Measurements from ENCODE around the gene PPP1R37.
A peak's percentile ranks its signal among the peaks of the same experiment; 100 is the strongest.

The PPP1R37 gene

GRCh38 chr19:45138303-45138751, 45.3 kb downstream of the PPP1R37 start:
- Histone ChIP-seq H3K79me2 (ENCODE audit: insufficient read depth, low read depth) (peaks cover 50% of the 10 kb centered on the region), H2AFZ (ENCODE audit: low read depth) (peak overlapping the region; percentile 38; the same call in 1 of the 2 replicates), H3K27me3 (ENCODE audit: insufficient read depth, low read depth) (no peaks in the 10 kb centered on the region), H3K27ac (peak overlapping the region; percentile 93), H3K4me2 (peak overlapping the region; percentile 99), H4K20me1 (ENCODE audit: insufficient read depth) (no peaks in the 10 kb centered on the region), H3K4me1 (ENCODE audit: low read depth, poor library complexity, severe bottlenecking) (peaks cover 73% of the 10 kb centered on the region), H3K9ac (peak overlapping the region; percentile 70; the same call in 1 of the 2 replicates), H3K36me3 (ENCODE audit: insufficient read depth) (no peaks in the 10 kb centered on the region), H3K4me3 (IDR thresholded peaks at IDR 0.05; ENCODE audit: insufficient read depth, low read depth, low read length) (no peak overlapping the region)
- no peak for TF ChIP-seq CTCF (conservative IDR thresholded peaks at IDR 0.05; ENCODE audit: low read depth, low read length)

- no peak overlapping the region for H3K4me3 ChIP-seq (IDR thresholded peaks at IDR 0.05; ENCODE audit: insufficient read depth, low read depth, low read length)
- H3K9ac ChIP-seq = peak overlapping the region; percentile 70; the same call in 1 of the 2 replicates
- peaks cover 61% of the 10 kb centered on the region for H3K4me1 ChIP-seq (ENCODE audit: low read depth, poor library complexity, severe bottlenecking)
- H3K4me2 ChIP-seq = peak overlapping the region; percentile 99
- H3K27ac ChIP-seq = peak overlapping the region; percentile 93
- no peaks in the 10 kb centered on the region for H3K36me3 ChIP-seq (ENCODE audit: insufficient read depth)
- H2AFZ ChIP-seq (ENCODE audit: low read depth) = no peak overlapping the region
- peaks cover 38% of the 10 kb centered on the region for H3K79me2 ChIP-seq (ENCODE audit: insufficient read depth, low read depth)
- H4K20me1 ChIP-seq (ENCODE audit: insufficient read depth) = no peaks in the 10 kb centered on the region
- H3K27me3 ChIP-seq (ENCODE audit: insufficient read depth, low read depth) = no peaks in the 10 kb centered on the region
- TF ChIP-seq CTCF (conservative IDR thresholded peaks at IDR 0.05; ENCODE audit: low read depth, low read length) = no peak
Measured at GRCh38 chr19:45139286-45140143, 46.5 kb downstream of the PPP1R37 start.

GRCh38 chr19:45140144-45140503, 47.1 kb downstream of the PPP1R37 start:
- Histone ChIP-seq H3K4me3 (IDR thresholded peaks at IDR 0.05; ENCODE audit: insufficient read depth, low read depth, low read length) (no peak overlapping the region), H3K27me3 (ENCODE audit: insufficient read depth, low read depth) (no peaks in the 10 kb centered on the region), H2AFZ (ENCODE audit: low read depth) (no peak overlapping the region), H3K27ac (peak overlapping the region; percentile 93), H3K4me2 (peak overlapping the region; percentile 99; the same call in 1 of the 2 replicates), H3K4me1 (ENCODE audit: low read depth, poor library complexity, severe bottlenecking) (peaks cover 55% of the 10 kb centered on the region), H3K79me2 (ENCODE audit: insufficient read depth, low read depth) (peaks cover 32% of the 10 kb centered on the region), H4K20me1 (ENCODE audit: insufficient read depth) (no peaks in the 10 kb centered on the region), H3K9ac (no peak overlapping the region), H3K36me3 (ENCODE audit: insufficient read depth) (no peaks in the 10 kb centered on the region)
- TF ChIP-seq CTCF (conservative IDR thresholded peaks at IDR 0.05; ENCODE audit: low read depth, low read length) = no peak

GRCh38 chr19:45140533-45140932, 47.6 kb downstream of the PPP1R37 start:
- Histone ChIP-seq H3K27ac (no peak overlapping the region; the same call in 1 of the 2 replicates), H3K36me3 (ENCODE audit: insufficient read depth) (no peaks in the 10 kb centered on the region), H4K20me1 (ENCODE audit: insufficient read depth) (no peaks in the 10 kb centered on the region), H3K27me3 (ENCODE audit: insufficient read depth, low read depth) (no peaks in the 10 kb centered on the region), H3K4me2 (no peak overlapping the region), H3K4me1 (ENCODE audit: low read depth, poor library complexity, severe bottlenecking) (peaks cover 51% of the 10 kb centered on the region), H3K9ac (no peak overlapping the region), H3K79me2 (ENCODE audit: insufficient read depth, low read depth) (peaks cover 28% of the 10 kb centered on the region), H3K4me3 (IDR thresholded peaks at IDR 0.05; ENCODE audit: insufficient read depth, low read depth, low read length) (no peak overlapping the region), H2AFZ (ENCODE audit: low read depth) (no peak overlapping the region)
- no peak for TF ChIP-seq CTCF (conservative IDR thresholded peaks at IDR 0.05; ENCODE audit: low read depth, low read length)

All from KMS-11 (cell line).